ENCODE measurements around the gene ATG7. TPM values are rescaled to one million over a fixed set of nuclear protein-coding genes. Genes with fewer than 3 reads are reported as not detected.
A peak's percentile ranks its signal among the peaks of the same experiment; 100 is the strongest.

Gene ATG7
- total RNA-seq, 1 donor from 2014 or later: 40.3 TPM

DNA sequence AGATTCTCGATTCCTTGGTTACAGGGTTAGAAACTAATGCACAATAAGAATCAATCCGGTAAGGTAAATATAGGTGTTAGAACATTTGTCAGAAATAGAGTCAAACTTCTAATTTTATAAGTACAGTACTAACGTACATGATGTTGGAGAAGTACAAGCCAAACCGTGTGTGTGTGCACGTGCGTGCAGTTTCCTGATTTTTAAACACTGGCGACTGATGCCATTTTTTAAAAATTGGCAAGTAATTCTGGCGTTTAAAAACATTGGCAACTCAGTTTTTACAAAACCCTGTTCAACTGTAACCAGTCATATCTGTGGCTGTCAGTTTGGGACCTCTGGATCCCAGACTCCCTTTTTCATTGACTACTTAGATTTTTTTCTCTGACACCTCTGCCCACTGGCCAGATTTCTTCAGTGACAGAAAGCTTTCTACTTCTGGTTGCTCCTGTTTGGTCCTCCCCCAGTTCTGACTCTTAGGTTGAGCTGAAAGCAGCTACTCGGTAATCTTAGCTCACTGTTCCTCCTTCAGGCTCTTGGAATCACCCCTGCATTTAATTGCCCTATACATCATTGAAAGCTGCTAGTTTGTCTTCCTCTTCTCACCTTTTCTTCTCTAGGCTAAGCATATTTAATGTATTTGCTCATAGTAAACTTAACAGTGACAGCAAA lies 843 bp downstream of the ATG7 start:
- Mint-ChIP-seq H3K9me3 (peaks cover 11% of the 10 kb centered on the region), H3K27me3 (ENCODE audit: low read depth) (peaks cover 2% of the 10 kb centered on the region), H3K4me1 (peaks cover 21% of the 10 kb centered on the region), H3K27ac (peak overlapping the region; percentile 100), H3K4me3 (peak overlapping the region; percentile 97), H3K36me3 (peaks cover 21% of the 10 kb centered on the region)
- no peak for TF ChIP-seq CTCF (IDR thresholded peaks at IDR 0.05; ENCODE audit: unreplicated experiment)
- DNase-seq (ENCODE audit: low spot score in 2 of 2, unreplicated experiment in 2 of 2): no peak

DNA sequence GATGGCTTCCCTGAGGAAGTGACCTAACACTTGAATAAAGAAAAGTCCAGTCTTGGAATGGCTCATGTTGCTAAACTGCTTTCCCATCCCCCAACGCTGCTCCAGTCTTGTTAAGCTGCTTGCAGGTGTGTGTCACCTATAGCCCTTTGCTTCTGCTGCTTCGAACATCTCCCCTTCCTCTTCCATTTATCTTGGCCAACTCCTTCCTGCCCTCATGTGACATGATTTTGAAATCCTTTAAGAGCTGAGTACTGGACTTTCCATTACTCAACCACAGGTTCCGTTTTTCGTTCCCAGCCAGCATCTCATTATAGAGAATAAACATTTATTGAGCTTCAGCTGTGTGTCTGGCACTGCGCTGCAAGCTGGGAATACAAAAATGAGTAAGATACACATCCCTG lies 1.7 kb downstream of the ATG7 start:
- no peak for DNase-seq (ENCODE audit: low spot score in 2 of 2, unreplicated experiment in 2 of 2)
- peak overlapping the region; percentile 97 for H3K4me3 Mint-ChIP-seq
- peak overlapping the region; percentile 100 for H3K27ac Mint-ChIP-seq
- no peak for TF ChIP-seq CTCF (IDR thresholded peaks at IDR 0.05; ENCODE audit: unreplicated experiment)
- H3K9me3 Mint-ChIP-seq: peaks cover 11% of the 10 kb centered on the region
- H3K27me3 Mint-ChIP-seq (ENCODE audit: low read depth): no peaks in the 10 kb centered on the region
- peaks cover 23% of the 10 kb centered on the region for H3K36me3 Mint-ChIP-seq
- peaks cover 21% of the 10 kb centered on the region for H3K4me1 Mint-ChIP-seq

- DNase-seq (ENCODE audit: low spot score in 2 of 2, unreplicated experiment in 2 of 2): no peak
- H3K4me3 Mint-ChIP-seq: no peak overlapping the region
- peak overlapping the region; percentile 45 for H3K27ac Mint-ChIP-seq
- peaks cover 11% of the 10 kb centered on the region for H3K9me3 Mint-ChIP-seq
- H3K27me3 Mint-ChIP-seq (ENCODE audit: low read depth): no peaks in the 10 kb centered on the region
- H3K4me1 Mint-ChIP-seq: peaks cover 21% of the 10 kb centered on the region
- TF ChIP-seq CTCF (IDR thresholded peaks at IDR 0.05; ENCODE audit: unreplicated experiment): no peak
- H3K36me3 Mint-ChIP-seq: peaks cover 24% of the 10 kb centered on the region
Observed at GRCh38 chr3:11274566-11275142, 2.5 kb downstream of the ATG7 start.

DNA sequence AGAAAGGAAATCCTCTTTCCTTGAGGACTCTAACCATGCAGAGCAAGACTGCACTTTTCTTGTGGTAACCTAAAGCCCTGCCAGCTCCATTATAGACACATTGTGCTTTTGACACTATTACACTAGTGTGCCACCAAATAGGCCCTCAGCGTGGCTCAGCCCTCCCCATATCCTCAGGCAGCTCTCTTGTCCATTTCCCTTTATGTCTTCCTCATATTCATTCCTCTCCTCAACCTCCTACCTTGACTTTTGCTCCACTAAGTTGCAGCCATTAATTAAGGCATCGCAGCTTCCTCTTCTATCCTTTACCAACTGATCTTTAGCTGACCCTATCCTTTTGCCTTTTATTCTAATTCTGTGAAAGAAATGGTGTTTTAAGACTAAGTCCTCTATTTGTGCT lies 3.7 kb downstream of the ATG7 start:
- Mint-ChIP-seq H3K4me3 (no peak overlapping the region), H3K27me3 (ENCODE audit: low read depth) (no peaks in the 10 kb centered on the region), H3K9me3 (peaks cover 11% of the 10 kb centered on the region), H3K4me1 (peaks cover 21% of the 10 kb centered on the region), H3K27ac (no peak overlapping the region), H3K36me3 (peaks cover 25% of the 10 kb centered on the region)
- DNase-seq (ENCODE audit: low spot score in 2 of 2, unreplicated experiment in 2 of 2): no peak
- TF ChIP-seq CTCF (IDR thresholded peaks at IDR 0.05; ENCODE audit: unreplicated experiment): no peak

DNA sequence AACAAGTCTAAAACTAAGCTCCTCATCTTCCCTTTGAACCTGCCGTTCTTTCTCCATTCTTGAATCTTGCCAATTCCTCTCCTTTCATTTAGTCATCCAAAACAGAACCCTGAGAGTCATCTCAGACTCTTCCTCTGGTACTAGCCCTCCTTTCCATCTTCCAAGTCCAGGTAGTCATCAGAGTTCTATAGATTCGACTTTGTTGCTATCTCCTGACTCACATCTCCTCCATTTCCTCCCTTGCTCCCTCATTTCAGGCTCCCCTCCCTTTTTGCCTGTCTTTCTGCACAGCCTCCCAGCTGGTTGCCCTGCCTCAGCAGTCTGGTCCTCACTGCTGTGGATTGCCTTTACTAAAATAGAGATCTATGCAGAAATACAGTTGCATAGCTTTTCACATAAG lies 4.7 kb downstream of the ATG7 start:
- no peak for DNase-seq (ENCODE audit: low spot score in 2 of 2, unreplicated experiment in 2 of 2)
- no peak for TF ChIP-seq CTCF (IDR thresholded peaks at IDR 0.05; ENCODE audit: unreplicated experiment)
- H3K27ac Mint-ChIP-seq: no peak overlapping the region
- peaks cover 18% of the 10 kb centered on the region for H3K4me1 Mint-ChIP-seq
- no peak overlapping the region for H3K4me3 Mint-ChIP-seq
- no peaks in the 10 kb centered on the region for H3K27me3 Mint-ChIP-seq (ENCODE audit: low read depth)
- H3K9me3 Mint-ChIP-seq: peaks cover 11% of the 10 kb centered on the region
- peaks cover 25% of the 10 kb centered on the region for H3K36me3 Mint-ChIP-seq
